Glutamatergic neuron (in vitro differentiated cells): ENCODE data around the gene IRAG1. TPM values are rescaled to one million over a fixed set of nuclear protein-coding genes. Genes with fewer than 3 reads are reported as not detected.

Source experiments
- DNase-seq: peaks from one replicate; pipeline ENCODE4 v3.0.0; 2022
- H3K27ac Mint-ChIP-seq: one replicate; pipeline ENCODE4 v1.8.0; 2020; ENCODE audit warnings: mild to moderate bottlenecking, mixed read lengths, inconsistent platforms; ENCODE audit not compliant: unreplicated experiment
- H3K27me3 Mint-ChIP-seq: one replicate; pipeline ENCODE4 v1.8.0; 2020; ENCODE audit warnings: mild to moderate bottlenecking, moderate library complexity, mixed read lengths, inconsistent platforms; ENCODE audit not compliant: unreplicated experiment
- H3K36me3 Mint-ChIP-seq: one replicate; pipeline ENCODE4 v1.8.0; 2020; ENCODE audit warnings: mild to moderate bottlenecking, mixed read lengths, inconsistent platforms; ENCODE audit not compliant: unreplicated experiment
- H3K4me1 Mint-ChIP-seq: one replicate; pipeline ENCODE4 v1.8.0; 2020; ENCODE audit warnings: mild to moderate bottlenecking, low read depth, mixed read lengths, inconsistent platforms; ENCODE audit not compliant: unreplicated experiment
- H3K4me3 Mint-ChIP-seq: one replicate; pipeline ENCODE4 v1.8.0; 2020; ENCODE audit warnings: mild to moderate bottlenecking, mixed read lengths, inconsistent platforms; ENCODE audit not compliant: unreplicated experiment
- H3K9me3 Mint-ChIP-seq: one replicate; pipeline ENCODE4 v1.8.0; 2020; ENCODE audit warnings: mild to moderate bottlenecking, moderate library complexity, mixed read lengths, inconsistent platforms; ENCODE audit not compliant: unreplicated experiment
- total RNA-seq: library from RNA; stranded (reverse); fragmentation: NEBNext Ultra II Directional; extraction: Animal tissue kit (Norgen Biotek cat#: 25700); gene quantifications from one replicate; pipeline ENCODE4 v1.2.1, GENCODE V29; 2021; ENCODE audit not compliant: unreplicated experiment
- TF ChIP-seq, protein P1 (sequence below): fragments of 200-600 bp; sonication (generic); IDR thresholded peaks from one replicate; pipeline ENCODE4 v1.5.0; 2021; ENCODE audit not compliant: partially characterized antibody, unreplicated experiment

Gene IRAG1
- total RNA-seq, 1 donor from 2014 or later = 4.2 TPM

- no peak for DNase-seq
- Mint-ChIP-seq H3K4me1 (no peaks in the 10 kb centered on the region), H3K36me3 (no peaks in the 10 kb centered on the region)
Measured at GRCh38 chr11:10725114-10725906, 31.8 kb upstream of the IRAG1 start.

GRCh38 chr11:10722307-10722706 is 28.8 kb upstream of the IRAG1 start:
- Mint-ChIP-seq H3K4me1 (peaks cover 9% of the 10 kb centered on the region), H3K27me3 (peaks cover 1% of the 10 kb centered on the region), H3K36me3 (no peaks in the 10 kb centered on the region), H3K27ac (no peak overlapping the region), H3K9me3 (no peaks in the 10 kb centered on the region), H3K4me3 (no peak overlapping the region)
- no peak for DNase-seq
- TF ChIP-seq, protein P1, sequence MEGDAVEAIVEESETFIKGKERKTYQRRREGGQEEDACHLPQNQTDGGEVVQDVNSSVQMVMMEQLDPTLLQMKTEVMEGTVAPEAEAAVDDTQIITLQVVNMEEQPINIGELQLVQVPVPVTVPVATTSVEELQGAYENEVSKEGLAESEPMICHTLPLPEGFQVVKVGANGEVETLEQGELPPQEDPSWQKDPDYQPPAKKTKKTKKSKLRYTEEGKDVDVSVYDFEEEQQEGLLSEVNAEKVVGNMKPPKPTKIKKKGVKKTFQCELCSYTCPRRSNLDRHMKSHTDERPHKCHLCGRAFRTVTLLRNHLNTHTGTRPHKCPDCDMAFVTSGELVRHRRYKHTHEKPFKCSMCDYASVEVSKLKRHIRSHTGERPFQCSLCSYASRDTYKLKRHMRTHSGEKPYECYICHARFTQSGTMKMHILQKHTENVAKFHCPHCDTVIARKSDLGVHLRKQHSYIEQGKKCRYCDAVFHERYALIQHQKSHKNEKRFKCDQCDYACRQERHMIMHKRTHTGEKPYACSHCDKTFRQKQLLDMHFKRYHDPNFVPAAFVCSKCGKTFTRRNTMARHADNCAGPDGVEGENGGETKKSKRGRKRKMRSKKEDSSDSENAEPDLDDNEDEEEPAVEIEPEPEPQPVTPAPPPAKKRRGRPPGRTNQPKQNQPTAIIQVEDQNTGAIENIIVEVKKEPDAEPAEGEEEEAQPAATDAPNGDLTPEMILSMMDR = no peak

More at GRCh38 chr11:10725114-10725906, 31.8 kb upstream of the IRAG1 start:
- TF ChIP-seq, protein P1 = no peak
- H3K4me3 Mint-ChIP-seq = no peak overlapping the region
- no peaks in the 10 kb centered on the region for H3K27me3 Mint-ChIP-seq
- no peak overlapping the region for H3K27ac Mint-ChIP-seq
- H3K9me3 Mint-ChIP-seq = no peaks in the 10 kb centered on the region

GRCh38 chr11:10720881-10721376 is 27.4 kb upstream of the IRAG1 start:
- H3K27ac Mint-ChIP-seq = no peak overlapping the region
- no peak for DNase-seq
- no peaks in the 10 kb centered on the region for H3K36me3 Mint-ChIP-seq
- H3K4me1 Mint-ChIP-seq = peaks cover 9% of the 10 kb centered on the region
- TF ChIP-seq, protein P1 = no peak
- peaks cover 1% of the 10 kb centered on the region for H3K27me3 Mint-ChIP-seq
- no peaks in the 10 kb centered on the region for H3K9me3 Mint-ChIP-seq
- H3K4me3 Mint-ChIP-seq = no peak overlapping the region

DNA sequence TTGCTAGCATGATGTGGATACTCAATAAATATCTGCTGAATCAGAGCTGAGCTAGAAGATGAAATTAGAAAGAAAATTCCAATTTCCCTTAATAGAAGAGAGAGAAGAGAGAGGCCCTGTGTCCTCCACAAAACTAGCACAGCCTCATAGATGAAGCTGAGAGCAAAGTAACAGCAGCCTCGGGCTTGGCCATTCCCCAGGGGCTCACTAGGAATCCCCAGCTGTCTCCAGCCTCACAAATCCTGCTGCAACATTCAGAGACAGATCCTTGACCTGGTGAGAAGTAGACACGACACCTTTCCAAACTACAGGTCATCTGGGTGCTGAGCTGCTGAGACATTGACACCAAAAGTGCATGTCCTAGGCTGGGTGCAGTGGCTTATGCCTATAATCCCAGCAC is 26.1 kb upstream of the IRAG1 start:
- no peak overlapping the region for H3K4me3 Mint-ChIP-seq
- H3K27ac Mint-ChIP-seq = no peak overlapping the region
- H3K27me3 Mint-ChIP-seq = peaks cover 1% of the 10 kb centered on the region
- TF ChIP-seq, protein P1 = no peak
- H3K4me1 Mint-ChIP-seq = peaks cover 9% of the 10 kb centered on the region
- H3K9me3 Mint-ChIP-seq = no peaks in the 10 kb centered on the region
- DNase-seq = peak; percentile 31
- H3K36me3 Mint-ChIP-seq = no peaks in the 10 kb centered on the region
